Measurements from ENCODE around the gene ZNF282.

The ZNF282 gene

DNA sequence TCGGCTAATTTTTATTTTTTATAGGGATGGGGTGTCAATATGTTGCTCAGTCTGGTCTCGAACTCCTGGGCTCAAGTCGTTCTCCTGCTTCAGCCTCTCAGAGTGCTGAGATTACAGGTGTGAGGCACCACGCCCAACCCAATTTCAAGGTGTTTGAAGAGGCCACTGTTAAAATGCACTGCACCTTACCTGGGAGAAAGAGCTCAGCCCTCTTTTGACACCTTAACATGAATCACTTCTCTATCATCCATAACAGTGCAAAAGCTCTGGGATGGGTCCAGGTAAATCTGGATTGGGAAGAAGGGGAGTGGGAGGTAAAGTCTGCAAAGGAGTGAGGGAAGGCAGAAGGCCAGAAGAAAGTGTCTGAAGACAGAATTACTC lies 557 bp upstream of the ZNF282 start:
- no peak for DNase-seq

DNA sequence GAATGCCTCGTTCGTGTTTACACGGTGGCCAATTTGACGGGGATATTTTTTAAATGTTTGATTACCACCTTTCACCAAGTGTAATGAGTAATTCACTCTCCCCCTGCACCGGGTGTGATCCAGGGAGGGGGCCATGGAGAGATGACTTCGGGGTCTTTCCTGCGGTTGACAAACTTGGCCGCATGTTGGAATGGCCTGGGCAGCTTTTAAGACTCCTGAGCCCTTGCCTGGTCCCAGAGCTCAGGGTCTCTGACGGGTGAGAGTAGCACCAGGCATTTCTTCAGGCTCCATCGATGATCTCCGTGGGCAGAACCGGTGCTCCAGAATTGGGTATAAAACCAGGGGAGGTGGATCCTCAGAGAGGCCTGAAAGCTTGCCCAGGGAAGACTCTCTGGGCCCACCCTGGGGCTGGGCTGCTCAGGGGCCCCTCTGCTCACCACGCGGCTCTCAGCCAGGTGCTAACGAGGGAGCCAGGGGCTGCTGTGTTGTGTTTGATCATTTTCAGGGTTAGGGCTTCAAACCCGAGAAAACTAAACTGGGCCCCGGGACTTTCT lies 882 bp downstream of the ZNF282 start:
- no peak for DNase-seq

DNA sequence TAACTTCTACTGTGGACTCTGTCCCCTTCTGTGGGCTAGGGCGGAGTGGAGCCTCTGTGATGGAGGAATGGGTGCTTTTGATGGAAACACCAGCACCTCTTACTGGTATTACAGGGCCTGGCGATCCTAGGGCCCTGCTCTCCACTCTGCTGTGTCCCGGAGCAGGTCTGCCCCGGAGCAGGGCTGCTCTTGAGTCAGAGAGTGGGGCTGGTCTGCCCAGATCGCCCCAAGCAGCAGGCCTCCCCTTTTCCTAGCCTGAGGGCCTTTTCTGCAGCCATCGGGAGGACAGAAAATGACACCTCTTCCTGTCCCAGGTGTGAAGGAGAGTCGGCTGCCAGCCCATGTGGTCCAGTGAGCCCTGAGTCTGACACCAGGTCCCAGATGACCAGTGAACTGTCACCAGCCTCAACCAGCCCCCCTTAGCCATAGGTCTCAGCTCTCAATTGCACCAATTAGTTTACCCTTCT lies 1.4 kb downstream of the ZNF282 start:
- no peak for DNase-seq

DNA sequence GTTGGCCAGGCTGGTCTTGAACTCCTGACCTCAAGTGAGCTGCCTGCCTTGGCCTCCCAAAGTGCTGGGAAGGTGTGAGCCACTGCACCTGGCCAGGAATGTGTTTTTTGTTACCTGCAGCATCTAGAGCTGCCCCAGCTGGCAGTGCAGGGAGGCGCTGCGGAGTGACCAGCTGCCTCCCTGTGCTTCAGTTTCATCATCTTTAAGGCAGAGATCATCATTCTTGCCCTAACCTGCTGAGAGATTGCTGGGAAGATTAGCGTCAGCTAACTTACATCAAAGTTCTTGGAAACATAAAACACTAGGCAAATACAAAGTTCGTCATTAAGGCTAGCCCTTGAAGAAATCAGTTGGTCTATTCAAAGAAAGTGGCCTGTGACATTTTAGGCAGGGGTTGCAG lies 2.3 kb downstream of the ZNF282 start:
- no peak for DNase-seq

DNA sequence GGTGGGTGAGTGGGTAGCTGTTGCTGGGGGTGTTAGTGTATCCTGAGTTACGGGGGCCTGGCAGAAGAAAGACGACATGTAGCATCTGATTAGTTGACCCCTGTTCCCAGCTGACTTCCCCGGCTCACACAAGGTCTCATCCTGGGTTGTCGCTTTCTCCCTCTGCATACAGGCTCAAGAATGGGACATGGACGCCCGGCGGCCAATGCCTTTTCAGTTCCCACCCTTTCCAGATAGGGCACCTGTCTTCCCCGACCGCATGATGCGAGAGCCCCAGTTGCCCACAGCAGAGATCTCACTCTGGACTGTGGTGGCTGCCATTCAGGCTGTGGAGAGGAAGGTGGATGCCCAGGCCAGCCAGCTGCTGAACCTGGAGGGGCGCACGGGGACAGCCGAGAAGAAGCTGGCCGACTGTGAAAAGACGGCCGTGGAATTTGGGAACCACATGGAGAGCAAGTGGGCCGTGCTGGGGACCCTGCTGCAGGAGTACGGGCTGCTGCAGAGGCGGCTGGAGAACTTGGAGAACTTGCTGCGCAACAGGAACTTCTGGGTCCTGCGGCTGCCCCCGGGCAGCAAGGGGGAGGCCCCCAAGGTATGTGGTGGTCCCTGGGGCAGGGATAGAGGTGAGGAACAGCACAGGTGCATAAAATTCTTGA lies 2.9 kb downstream of the ZNF282 start:
- DNase-seq: no peak

DNA sequence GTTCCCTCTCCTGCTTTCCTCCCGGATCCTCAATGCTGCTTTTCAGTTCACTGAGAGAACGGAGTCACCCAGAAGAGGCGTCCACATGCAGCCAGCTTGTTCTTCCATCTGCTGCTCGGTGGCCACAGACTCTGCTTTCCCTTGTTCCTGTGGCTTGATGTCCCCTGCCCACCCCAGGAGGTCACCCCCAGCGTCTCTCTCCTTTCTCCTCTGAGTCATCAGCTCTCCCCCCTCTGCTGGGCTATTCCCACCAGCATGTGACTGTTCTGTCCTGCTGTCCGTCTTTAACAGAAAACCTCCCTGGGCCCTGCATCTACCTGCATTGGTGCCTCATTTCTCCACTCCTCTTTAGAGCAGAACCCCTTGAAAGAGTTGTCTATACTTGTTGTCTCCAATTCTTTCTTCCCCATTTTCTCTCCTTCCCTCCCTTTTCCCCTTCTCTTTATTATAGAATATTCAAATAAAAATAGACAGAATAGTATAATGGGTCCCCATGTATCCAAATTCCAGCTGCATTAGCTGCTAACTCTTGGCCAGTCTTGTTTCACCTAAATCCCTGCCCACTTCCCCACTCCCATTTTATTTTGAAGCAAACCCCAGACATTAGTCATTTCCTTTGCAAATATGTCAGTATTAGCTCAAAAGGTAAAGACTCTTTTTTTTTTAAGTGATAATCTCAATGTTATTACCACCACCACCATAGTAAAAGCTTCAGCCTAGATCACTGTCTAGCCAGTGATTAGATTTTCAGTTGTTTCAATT lies 4.1 kb downstream of the ZNF282 start:
- DNase-seq: no peak

DNA sequence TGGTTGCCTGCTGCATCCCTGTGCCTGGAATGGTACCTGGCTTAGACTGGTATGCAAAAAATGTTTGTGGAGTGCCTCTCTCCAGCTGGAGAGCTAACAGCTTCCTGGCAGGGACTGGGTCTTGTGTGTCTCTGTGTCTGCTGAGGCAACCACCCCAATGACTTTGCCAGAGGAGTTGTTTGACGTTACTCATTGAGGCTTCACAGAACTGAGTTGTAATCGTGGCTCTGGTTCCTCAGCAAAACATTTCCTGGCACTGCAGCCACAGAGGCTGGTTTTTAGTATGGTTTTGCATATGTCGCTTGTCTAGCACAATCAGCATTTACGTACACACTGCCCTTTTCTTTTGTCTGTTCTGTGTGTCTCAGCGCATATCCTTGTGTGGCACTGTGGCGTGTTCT lies 7.5 kb downstream of the ZNF282 start:
- DNase-seq: no peak

DNA sequence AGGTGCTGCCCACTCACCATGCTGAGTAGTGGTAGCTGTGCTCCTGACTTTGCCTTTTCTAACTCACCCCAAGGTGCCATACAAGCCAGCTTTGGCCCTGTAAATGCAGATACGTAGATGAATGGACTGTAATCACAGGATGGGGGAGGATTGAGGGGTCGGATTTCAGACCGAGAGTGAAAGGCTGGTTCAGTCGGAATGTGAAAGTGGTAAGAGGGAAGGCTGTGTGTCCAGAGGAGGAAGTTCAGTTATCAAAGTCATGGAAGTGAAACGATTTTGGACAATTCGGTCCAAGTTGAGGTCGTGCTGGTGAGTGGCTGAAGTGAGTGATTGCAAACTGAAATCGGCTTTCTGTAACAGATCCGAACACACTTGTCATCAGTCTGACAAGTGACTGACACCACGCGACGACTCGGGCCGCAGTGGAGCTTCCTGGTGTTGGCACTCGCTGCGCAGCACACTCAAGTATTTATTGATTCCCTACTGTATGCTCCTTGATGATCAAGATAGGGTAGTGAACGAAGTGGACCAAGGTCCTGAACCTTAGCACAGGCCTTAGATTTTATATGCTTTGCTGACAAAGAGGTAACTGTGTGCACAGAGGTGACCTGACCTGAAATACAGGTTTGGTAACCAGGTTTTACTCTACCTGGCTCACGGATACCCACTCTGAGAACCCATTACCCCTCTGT lies 10.5 kb downstream of the ZNF282 start:
- no peak for DNase-seq

DNA sequence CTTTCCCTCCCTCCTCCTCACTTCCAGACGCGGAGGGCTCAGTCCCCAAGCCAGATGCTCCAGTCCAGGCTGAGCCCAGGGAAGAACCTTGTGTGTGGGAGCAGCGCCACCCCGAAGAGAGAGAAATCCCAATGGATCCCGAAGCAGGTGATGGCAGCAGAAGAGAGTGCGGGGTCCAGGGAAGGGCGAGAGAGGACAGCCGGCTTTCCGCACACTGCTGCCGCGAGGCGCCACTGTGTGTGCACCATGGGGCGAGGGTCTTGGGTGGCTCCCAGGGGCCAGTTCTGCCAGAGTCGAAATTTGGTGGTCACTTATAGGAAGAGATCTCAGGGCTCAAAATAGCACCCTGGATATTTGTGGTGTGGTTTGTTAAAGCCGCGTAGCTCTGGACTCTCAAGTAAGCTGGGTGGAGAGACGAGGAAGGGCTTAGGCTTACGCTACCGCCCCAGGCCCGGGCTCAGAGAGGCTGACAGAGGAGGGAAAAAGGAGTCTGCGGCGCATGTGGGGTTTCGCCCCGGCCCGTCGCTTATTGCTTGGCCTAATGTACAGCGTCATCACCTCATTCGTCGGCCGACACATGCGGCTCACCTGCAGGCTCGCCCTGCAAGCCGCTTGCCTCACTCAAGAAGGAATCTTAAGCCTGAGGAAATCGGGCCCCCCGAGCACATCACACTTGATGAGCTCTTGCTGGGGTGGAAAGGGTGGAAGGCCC lies 12.1 kb downstream of the ZNF282 start:
- no peak for DNase-seq

DNA sequence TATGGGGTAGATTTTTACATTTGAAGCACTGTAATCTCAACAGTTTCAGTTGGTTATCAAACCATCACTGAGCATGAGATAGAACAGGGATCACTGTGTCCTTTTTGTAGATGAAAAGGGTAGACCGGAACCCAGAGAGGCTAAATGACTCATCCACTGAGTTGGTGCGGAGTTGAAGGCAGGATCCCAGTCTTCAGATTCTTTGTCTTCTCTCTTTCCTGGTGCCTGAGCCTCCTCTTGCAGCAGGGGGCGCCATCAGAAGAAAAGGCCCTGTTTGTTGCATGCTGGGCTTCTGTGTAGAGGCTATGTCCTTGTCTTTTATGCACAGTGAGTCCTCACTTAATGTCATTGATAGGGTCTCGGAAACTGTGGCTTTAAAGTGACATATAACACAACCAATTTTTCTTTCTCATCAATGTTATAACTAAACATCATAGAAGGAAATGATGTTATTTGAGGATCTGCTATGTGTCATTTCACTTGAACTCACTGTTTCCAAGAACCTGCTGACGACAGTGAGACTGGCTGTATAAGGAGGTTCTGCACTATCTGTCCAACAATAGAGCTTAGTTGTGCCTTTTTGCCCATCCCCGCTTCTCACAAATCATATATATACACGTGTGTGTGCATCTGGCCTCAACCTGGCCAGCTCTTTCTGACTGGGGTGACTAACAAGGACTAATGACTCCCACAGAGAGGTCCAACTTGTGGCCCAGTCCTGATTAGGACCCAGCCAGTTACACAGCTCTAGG lies 14.3 kb downstream of the ZNF282 start:
- peak; percentile 81 for DNase-seq

DNA sequence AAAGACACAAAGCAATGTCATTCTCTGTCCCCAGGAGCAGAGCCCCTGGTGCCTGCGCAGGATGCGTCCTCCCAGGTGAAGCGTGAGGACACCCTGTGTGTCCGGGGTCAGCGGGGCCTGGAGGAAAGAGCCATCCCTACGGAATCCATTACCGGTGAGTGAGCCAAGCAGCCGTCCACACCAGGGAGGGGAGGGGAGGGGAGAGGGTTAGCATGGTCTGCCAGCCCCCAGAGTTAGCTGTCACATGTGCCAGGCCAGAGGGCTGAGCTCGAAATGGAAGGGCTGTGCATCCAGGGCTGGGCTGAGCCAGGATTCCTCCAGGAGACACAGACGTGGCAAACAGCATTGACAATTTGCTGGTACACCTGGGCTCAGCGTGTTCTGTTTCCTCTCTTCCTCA lies 15.2 kb downstream of the ZNF282 start:
- no peak for DNase-seq

DNA sequence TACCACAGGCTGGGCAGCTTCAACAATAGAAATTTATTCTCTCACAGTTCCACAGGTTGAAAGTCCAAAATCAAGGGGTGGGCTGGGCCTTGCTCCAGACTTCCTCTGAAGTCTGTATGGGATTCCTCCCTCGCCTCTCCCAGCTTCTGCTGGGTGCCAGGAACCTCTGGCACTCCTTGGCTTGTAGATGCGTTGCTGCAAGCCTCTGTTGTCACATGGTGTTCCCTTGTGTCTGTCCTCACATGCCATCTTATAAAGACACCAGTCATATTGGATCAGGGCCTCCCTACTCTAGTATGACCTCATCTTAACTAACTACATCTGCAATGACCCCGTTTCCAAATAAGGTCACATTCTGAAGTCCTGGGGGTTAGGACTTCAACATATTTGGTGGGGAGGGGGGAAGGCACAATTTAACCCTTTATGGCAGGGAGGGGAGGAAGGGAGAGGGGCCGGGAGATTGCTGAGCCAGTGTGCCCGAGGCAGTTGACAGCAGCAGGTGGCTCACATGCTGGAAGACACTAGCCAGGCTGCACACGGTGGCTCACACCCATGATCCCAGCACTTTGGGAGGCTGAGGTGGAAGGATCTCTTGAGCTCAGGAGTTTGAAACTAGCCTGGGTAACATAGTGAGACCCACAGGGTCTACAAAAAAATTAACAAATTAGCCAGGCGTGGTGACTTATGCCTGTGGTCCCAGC lies 18.8 kb downstream of the ZNF282 start:
- DNase-seq: no peak

DNA sequence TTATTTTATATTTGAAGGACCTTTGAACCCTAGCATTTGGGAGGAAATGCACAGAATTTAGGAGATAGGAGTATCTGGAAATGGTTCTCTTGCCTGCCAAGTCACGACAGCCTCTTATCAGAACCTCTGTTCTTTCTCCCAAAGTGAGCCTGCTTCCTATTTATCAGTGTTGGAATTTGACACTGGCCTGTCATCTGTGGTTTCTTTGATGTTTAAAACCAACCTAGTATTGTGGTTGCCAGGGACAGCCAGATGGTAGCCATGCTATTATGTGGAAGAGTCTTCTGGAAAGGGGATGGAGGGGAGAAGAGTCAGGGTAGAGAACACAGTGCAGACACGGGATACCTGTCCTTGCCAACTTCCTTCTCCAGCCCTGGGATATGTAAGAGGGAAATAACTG lies 21.1 kb downstream of the ZNF282 start:
- no peak for DNase-seq

DNA sequence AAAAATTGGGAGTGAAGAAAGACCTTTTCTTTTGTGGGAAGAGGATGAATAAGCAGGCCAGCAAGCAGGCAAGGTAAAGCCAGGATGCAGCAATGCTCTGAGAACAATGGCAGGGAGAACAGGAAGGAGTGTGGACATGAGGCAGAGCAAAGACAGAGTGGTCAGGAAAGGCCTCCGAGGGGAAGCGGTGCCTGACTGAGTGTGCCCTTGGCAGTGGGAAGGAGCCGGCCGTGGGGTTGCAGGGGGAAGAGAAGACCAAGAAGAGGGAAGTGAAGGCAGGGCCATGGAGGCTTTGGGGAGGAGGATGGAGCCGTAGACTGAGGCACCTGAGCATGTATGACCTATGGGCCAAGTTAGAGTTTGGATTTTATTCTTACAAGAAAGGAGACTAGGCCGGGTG lies 22.2 kb downstream of the ZNF282 start:
- no peak for DNase-seq

DNA sequence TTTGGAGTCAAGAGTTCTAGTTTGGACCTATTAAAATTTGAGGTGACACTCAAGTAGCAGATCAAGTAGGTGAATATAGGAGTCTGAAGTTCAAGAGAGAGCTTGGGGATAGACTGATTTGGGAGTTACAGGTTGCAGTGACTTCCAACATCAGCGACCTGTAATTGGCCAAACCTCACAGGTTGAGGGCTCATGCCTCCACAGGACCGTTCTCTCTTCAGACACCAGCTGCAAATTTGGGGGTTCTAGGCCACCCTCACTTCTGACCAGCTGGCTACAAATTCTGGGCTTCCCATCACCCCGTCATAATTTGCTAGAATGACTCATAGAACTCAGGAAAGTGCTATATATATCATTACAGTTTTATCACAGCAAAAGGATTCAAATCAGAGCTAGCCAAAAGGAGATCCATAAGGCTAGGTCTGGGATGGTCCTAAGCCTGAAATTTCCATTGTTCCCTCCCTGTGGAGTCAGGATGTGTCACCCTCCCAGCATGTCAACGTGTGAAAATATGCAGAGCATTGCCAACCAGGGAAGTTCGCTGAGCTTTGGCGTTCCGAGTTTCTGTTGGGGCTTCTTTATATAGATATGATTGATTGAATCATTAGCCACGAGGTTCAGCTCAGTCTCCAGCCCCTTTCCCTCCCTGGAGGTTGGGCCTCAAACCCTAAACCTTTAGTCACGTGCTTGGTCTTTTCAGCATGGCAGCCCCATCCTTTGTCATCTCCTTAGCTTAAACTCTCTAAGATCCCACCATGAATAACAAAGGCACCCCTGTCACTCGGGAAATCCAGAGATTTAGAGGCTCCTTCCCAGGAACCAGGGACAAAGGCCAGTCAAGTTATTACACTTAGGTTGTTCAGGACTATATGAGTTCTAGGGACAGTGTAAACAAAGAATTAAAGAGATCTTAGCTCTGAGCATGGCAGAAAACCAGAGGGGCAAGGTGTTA lies 23.4 kb downstream of the ZNF282 start:
- no peak for DNase-seq

DNA sequence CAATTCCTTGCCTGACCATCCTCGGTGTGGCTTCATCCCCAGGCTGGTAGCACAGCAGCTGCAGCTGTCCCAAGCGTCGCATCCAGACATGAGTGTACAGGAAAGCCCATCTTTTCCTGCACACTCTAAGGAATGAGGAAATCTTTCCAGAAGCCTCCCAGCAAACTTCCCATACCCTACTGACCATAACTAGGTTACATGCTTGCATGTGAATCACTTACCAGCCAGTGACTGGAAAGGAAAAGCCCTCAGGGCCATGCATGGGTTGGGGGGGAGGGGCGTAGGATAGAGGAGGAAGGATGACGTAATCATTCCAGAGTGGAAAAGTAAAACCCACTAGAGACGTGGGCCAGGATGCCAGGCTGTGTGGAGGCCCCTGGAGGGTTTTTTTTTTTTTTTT lies 25.2 kb downstream of the ZNF282 start:
- DNase-seq: no peak

DNA sequence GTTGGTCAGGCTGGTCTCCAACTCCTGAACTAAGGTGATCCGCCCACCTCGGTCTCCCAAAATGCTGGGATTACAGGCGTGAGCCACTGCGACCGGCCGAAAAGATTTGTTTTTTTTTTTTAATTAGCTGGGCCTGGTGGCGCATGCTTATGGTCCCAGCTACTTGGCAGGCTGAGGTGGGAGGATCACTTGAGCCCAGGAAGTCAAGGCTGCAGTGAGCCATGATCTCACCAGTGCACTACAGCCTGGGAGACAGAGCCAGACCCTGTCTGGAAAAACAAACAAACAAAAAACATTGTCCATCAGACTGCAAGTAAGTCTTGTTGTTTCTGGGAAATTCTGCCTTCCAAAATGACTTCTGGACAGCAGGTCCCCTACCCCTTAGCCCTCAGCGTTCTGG lies 27.8 kb downstream of the ZNF282 start:
- no peak for DNase-seq

DNA sequence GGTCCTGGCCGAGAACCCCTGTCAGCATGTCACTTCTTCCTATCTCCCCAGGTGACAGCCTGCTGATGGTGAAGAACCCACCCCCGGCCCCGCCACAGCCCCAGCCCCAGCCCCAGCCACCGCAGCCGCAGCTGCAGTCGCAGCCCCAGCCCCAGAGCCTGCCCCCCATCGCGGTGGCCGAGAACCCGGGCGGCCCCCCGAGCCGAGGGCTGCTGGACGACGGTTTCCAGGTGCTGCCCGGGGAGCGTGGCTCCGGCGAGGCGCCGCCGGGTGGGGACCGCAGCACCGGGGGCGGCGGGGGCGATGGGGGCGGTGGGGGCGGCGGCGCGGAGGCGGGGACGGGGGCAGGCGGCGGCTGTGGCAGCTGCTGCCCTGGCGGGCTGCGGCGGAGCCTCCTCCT lies 28.4 kb downstream of the ZNF282 start:
- DNase-seq: no peak

DNA sequence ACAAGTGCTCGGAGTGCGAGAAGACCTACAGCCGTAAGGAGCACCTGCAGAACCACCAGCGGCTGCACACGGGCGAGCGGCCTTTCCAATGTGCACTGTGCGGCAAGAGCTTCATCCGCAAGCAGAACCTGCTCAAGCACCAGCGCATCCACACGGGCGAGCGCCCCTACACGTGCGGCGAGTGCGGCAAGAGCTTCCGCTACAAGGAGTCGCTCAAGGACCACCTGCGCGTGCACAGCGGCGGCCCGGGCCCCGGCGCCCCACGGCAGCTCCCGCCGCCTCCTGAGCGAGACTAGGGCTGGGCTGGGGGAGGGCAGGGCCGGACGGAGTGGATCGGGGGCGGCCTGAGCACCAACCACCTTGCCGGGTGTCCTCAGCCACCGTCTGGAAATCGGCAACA lies 29.0 kb downstream of the ZNF282 start:
- DNase-seq: no peak

DNA sequence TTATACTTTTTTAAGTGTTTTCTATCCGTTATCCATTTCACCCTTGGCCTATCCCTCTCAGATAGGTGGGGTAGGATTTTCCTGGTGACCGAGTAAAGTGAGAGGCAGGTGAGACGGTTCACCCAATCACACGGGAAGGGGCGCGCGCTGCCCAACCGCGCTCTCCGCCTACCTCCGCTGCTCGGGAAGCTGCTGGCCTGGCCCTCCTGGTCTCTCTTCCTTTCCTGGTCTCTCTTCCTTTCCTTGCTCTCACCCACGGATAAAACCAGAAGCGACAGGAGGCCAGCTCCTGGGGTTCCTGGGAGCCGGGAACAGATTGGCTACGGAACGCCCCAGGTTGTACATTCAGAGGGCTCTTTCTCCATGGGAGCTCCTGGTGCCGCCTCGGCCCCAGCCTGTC lies 29.8 kb downstream of the ZNF282 start:
- DNase-seq: no peak

DNA sequence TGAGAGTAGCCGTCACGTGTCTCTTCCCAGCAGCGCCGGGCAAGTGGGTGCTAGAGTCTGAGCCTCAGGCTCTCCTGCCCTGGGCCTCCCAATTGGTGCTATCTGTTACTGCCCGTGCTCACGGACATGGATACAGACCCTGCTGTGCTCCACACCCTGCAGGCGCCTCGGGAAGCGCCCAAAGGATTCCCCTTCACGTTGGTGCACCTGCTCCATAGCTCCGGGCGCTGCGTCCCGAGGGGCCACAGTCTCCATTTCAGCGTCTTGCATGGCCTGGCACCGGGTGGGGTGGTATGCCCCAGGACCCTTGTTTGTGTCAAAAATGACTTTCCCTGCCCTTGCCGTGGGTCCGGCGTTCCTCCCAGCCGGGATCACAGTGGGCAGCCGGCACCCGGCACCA lies 30.3 kb downstream of the ZNF282 start:
- DNase-seq: no peak

Data from stimulated activated naive CD4-positive, alpha-beta T cell treated with Interleukin-2 at 50 U/mL for 16 hours (primary cell).